Thyroid gland (tissue), 4 donors: ENCODE results near the gene PTPRN2. TPM values are rescaled to one million over a fixed set of nuclear protein-coding genes. Genes with fewer than 3 reads are reported as not detected.

Source experiments
- DNase-seq, 2 donors: peaks; one replicate each; pipeline ENCODE4 v3.0.0-alpha.2; 2019
- H3K27ac ChIP-seq, 3 donors: fragments of 200-600 bp; sonication (generic); 1 replicate in 2 of 3; 2 replicates in 1 of 3; pipeline ENCODE4 v1.5.1; 2016 to 2019; ENCODE audit warnings: mild to moderate bottlenecking in 1 of 3, moderate library complexity in 1 of 3
- H3K27me3 ChIP-seq: fragments of 200-600 bp; sonication (generic); one replicate; pipeline ENCODE4 v1.5.1; 2019
- H3K36me3 ChIP-seq, 2 donors: fragments of 200-600 bp; sonication (generic); one replicate each; pipeline ENCODE4 v1.5.1; 2016 to 2019
- H3K4me1 ChIP-seq, 2 donors: fragments of 200-600 bp; sonication (generic); one replicate each; pipeline ENCODE4 v1.5.1; 2017 to 2019
- H3K4me3 ChIP-seq, 3 donors: fragments of 200-600 bp; sonication (generic); replicated peaks in 1 of 3; 1 replicate in 2 of 3; 2 replicates in 1 of 3; pipeline ENCODE4 v1.5.1; 2016; ENCODE audit warnings: mild to moderate bottlenecking in 1 of 3
- H3K9me3 ChIP-seq: fragments of 200-600 bp; sonication (generic); one replicate; pipeline ENCODE4 v1.5.1; 2017
- POLR2A ChIP-seq, 2 donors: fragments of 450-650 bp; IDR thresholded peaks; one replicate each; pipeline ENCODE4 v1.6.1; 2017; ENCODE audit warnings: antibody characterized with exemption in 2 of 2, mild to moderate bottlenecking in 2 of 2, moderate library complexity in 1 of 2
- WGBS, 2 donors: methylation state at CpG; one replicate each; pipeline ENCODE4 v1.1.5; 2017; 5-methylcytosine and 5-hydroxymethylcytosine counted together
- intact Hi-C: fragments of 100-400 bp; cut with DNase I; formaldehyde crosslinking; loops from one replicate; pipeline ENCODE4 v1.15.1; 2023
- total RNA-seq, 4 donors: library from RNA; depleted of rRNA; stranded (reverse); fragments of >200 nt; gene quantifications; one replicate each; pipeline ENCODE4 v1.2.3, GENCODE V29; 2016
- TF ChIP-seq, protein P1 (sequence below), 6 experiments: fragments of 200-600 bp in 3 of 6; fragments of 450-650 bp in 3 of 6; sonication (generic) in 3 of 6; IDR thresholded peaks; one replicate each; pipeline ENCODE4 v1.5.1; 2016 to 2019; ENCODE audit warnings: antibody characterized with exemption in 6 of 6, mild to moderate bottlenecking in 2 of 6, inconsistent platforms in 1 of 6, moderate library complexity in 1 of 6

Gene PTPRN2
- total RNA-seq, 4 donors from 2014 or later: 4.2 to 9.9 (median 7.7) TPM

DNA sequence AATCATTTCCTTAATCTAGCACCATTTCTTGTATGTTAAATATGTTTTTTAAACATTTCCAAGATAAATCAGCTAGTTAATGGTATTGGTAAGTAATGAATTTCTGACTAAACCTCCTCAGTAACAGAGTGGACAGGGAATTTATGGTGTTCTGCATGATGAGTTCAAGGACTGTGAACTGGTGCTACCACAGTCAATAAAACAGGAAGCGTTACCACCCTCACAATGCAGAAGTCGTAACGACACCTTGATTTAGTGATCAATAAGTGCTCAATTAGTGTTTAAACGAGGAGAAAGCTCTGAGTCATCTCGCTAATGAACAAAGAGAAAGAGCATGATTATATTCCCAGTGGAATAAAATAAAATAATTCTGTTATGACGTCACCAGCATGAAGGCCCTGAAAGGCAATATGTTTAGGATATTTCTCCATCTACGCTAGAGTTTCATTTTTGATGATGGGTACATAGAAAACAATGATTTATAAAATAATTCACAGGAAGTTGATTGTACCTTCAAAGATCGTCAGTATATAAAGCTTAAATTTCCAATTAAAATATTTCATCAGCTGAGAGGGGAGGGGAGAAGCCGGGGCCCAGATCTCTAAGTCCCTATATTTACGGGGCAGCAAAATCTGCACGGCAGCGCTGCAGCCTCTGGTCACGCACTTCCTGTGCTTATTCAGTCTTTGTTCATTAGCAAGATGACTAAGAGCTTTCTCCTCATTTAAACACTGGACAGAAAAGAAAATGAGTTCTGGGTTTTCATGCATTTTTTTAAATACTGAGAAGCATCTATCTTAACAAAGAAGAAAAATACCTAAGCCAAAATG lies 400.5 kb downstream of the PTPRN2 start:
- H3K27me3 ChIP-seq: no peaks in the 10 kb centered on the region
- H3K4me1 ChIP-seq: no peaks in the 10 kb centered on the region
- 75 to 76% methylated on average over 13 of the region's 13 CpGs for WGBS, 2 donors
- no peak for DNase-seq
- H3K36me3 ChIP-seq: no peaks in the 10 kb centered on the region
- intact Hi-C loops: no loop called here
- no peaks in the 10 kb centered on the region for H3K9me3 ChIP-seq
- H3K27ac ChIP-seq: no peak overlapping the region
- TF ChIP-seq POLR2A (IDR thresholded peaks at IDR 0.05): no peak
- TF ChIP-seq, protein P1, sequence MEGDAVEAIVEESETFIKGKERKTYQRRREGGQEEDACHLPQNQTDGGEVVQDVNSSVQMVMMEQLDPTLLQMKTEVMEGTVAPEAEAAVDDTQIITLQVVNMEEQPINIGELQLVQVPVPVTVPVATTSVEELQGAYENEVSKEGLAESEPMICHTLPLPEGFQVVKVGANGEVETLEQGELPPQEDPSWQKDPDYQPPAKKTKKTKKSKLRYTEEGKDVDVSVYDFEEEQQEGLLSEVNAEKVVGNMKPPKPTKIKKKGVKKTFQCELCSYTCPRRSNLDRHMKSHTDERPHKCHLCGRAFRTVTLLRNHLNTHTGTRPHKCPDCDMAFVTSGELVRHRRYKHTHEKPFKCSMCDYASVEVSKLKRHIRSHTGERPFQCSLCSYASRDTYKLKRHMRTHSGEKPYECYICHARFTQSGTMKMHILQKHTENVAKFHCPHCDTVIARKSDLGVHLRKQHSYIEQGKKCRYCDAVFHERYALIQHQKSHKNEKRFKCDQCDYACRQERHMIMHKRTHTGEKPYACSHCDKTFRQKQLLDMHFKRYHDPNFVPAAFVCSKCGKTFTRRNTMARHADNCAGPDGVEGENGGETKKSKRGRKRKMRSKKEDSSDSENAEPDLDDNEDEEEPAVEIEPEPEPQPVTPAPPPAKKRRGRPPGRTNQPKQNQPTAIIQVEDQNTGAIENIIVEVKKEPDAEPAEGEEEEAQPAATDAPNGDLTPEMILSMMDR (IDR thresholded peaks at IDR 0.05): no peak
- H3K4me3 ChIP-seq: no peak overlapping the region

GRCh38 chr7:158186406-158186805 lies 401.2 kb downstream of the PTPRN2 start:
- no peak overlapping the region for H3K4me3 ChIP-seq
- intact Hi-C loops: no loop called here
- H3K36me3 ChIP-seq: no peaks in the 10 kb centered on the region
- H3K4me1 ChIP-seq: no peaks in the 10 kb centered on the region
- no peak overlapping the region for H3K27ac ChIP-seq
- TF ChIP-seq, protein P1 (IDR thresholded peaks at IDR 0.05): no peak
- no peak for TF ChIP-seq POLR2A (IDR thresholded peaks at IDR 0.05)
- H3K27me3 ChIP-seq: no peaks in the 10 kb centered on the region
- DNase-seq: no peak
- WGBS, 2 donors: 91 to 96% methylated on average over 12 of the region's 12 CpGs
- H3K9me3 ChIP-seq: no peaks in the 10 kb centered on the region

- H3K27me3 ChIP-seq: no peaks in the 10 kb centered on the region
- no peaks in the 10 kb centered on the region for H3K36me3 ChIP-seq
- H3K4me3 ChIP-seq: no peak overlapping the region
- intact Hi-C loops: no loop called here
- no peaks in the 10 kb centered on the region for H3K9me3 ChIP-seq
- H3K27ac ChIP-seq: no peak overlapping the region
- TF ChIP-seq, protein P1 (IDR thresholded peaks at IDR 0.05): no peak
- no peak for TF ChIP-seq POLR2A (IDR thresholded peaks at IDR 0.05)
- no peaks in the 10 kb centered on the region for H3K4me1 ChIP-seq
- WGBS, 2 donors: 91 to 93% methylated on average over 8 of the region's 8 CpGs
- DNase-seq: no peak
These were observed 402.0 kb downstream of the PTPRN2 start for GRCh38 chr7:158185653-158186052.

DNA sequence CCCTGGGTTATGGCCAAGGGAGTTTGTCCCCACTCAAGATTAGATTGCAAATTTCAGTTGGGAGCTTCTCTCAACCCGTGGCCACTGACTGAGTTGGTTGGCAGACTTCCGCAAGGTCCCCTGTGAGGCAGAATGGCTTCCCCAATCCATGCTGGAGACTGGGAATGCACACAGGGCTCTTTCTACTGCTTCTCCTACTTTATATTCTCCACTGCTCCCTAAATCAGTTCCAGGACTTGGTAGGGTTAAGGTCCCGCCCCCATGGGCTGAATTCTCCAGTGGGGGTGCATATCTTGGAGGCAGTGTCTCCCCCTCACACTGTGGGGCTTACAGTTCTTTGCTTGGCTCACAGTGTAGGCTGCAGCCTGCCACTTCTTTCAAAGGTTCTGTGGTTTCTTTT lies 404.2 kb downstream of the PTPRN2 start:
- intact Hi-C loops: no loop called here
- TF ChIP-seq, protein P1 (IDR thresholded peaks at IDR 0.05): no peak
- no peak for TF ChIP-seq POLR2A (IDR thresholded peaks at IDR 0.05)
- Histone ChIP-seq H3K4me3 (no peak overlapping the region), H3K4me1 (no peaks in the 10 kb centered on the region), H3K27me3 (no peaks in the 10 kb centered on the region), H3K36me3 (no peaks in the 10 kb centered on the region), H3K27ac (no peak overlapping the region), H3K9me3 (no peaks in the 10 kb centered on the region)
- DNase-seq: no peak
- WGBS, 2 donors: 45 to 67% methylated on average over 1 to 3 of the region's 3 CpGs

- Histone ChIP-seq H3K27me3 (no peaks in the 10 kb centered on the region), H3K36me3 (no peaks in the 10 kb centered on the region), H3K9me3 (no peaks in the 10 kb centered on the region), H3K27ac (no peak overlapping the region), H3K4me3 (no peak overlapping the region), H3K4me1 (no peaks in the 10 kb centered on the region)
- no peak for TF ChIP-seq POLR2A (IDR thresholded peaks at IDR 0.05)
- intact Hi-C loops: no loop called here
- DNase-seq: no peak
- 77 to 86% methylated on average over 7 of the region's 7 CpGs for WGBS, 2 donors
These were observed 411.0 kb downstream of the PTPRN2 start for GRCh38 chr7:158176561-158177173.
